GM12878 (cell line): ENCODE results near the gene SETD7. TPM values are rescaled to one million over a fixed set of nuclear protein-coding genes. Genes with fewer than 3 reads are reported as not detected.

Experiments used
- ATAC-seq: fragments of 200-7000 bp; cut with Tn5 transposase; 3 replicates; pipeline ENCODE4 v1.9.1; 2020; ENCODE audit warnings: mild to moderate bottlenecking, moderate library complexity
- BruUV-seq: library from RNA; stranded (reverse); fragments of 400-500 nt; replicated peaks from 2 replicates; lab custom pipeline; 2021; lab: Mats Ljungman, UMichigan
- CTCF ChIA-PET: fragments of 300-600 bp; sonication (Branson Sonifier 250); formaldehyde crosslinking; extraction: SDS; loops from one replicate; lab custom pipeline; 2021; ENCODE audit warnings: inconsistent platforms; lab: Yijun Ruan, JAX
- POLR2A ChIA-PET: fragments of 350-600 bp; formaldehyde crosslinking; extraction: SDS; loops from one replicate; lab custom pipeline; 2021; ENCODE audit warnings: inconsistent platforms; lab: Charles Lee
- RAD21 ChIA-PET: fragments of 300-600 bp; sonication (Branson Sonifier 250); formaldehyde crosslinking; loops from one replicate; lab custom pipeline; 2023; ENCODE audit warnings: antibody characterized with exemption; ENCODE audit not compliant: unreplicated experiment; lab: Charles Lee
- SMC1A ChIA-PET: fragments of 300-600 bp; sonication (Branson Sonifier 250); formaldehyde crosslinking; loops from one replicate; lab custom pipeline; 2023; ENCODE audit not compliant: unreplicated experiment, uncharacterized antibody; lab: Charles Lee
- DNase-seq: peaks from one replicate; pipeline ENCODE4 v3.0.0-alpha.2; 2011; ENCODE audit warnings: low read depth, low spot score
- FAIRE-seq: peaks from 3 replicates; lab custom pipeline; 2011; peaks lifted over from hg19 to GRCh38; lab: Jason Lieb, UNC
- H2AFZ ChIP-seq: 2 replicates; pipeline ENCODE4 v1.6.0; 2011; ENCODE audit warnings: low read depth, low read length, control low read depth; ENCODE audit not compliant: control insufficient read depth
- H3K27ac ChIP-seq: 2 replicates; pipeline ENCODE4 v1.5.1; 2011; ENCODE audit warnings: control low read depth; ENCODE audit not compliant: control insufficient read depth, insufficient read depth
- H3K27me3 ChIP-seq, 2 experiments: replicated peaks in 1 of 2; 2 replicates each; pipeline versions ENCODE4 v1.6.0 to v1.6.1; 2011; ENCODE audit warnings: low read length in 1 of 2; ENCODE audit not compliant: control insufficient read depth in 2 of 2, insufficient read depth in 2 of 2
- H3K36me3 ChIP-seq, 2 experiments: 2 replicates each; pipeline ENCODE4 v1.5.1; 2011; ENCODE audit warnings: low read length in 1 of 2; ENCODE audit not compliant: control insufficient read depth in 2 of 2, insufficient read depth in 2 of 2
- H3K4me1 ChIP-seq: 2 replicates; pipeline ENCODE4 v1.6.1; 2011; ENCODE audit warnings: mild to moderate bottlenecking, low read length, moderate library complexity, mixed read lengths; ENCODE audit not compliant: control insufficient read depth, insufficient read depth
- H3K4me2 ChIP-seq: 2 replicates; pipeline ENCODE4 v1.6.0; 2011; ENCODE audit warnings: control low read depth; ENCODE audit not compliant: control insufficient read depth, insufficient read depth
- H3K4me3 ChIP-seq: fragments of 200-600 bp; sonication (generic); 2 replicates; pipeline ENCODE4 v1.5.1; 2016
- H3K79me2 ChIP-seq: 2 replicates; pipeline ENCODE4 v1.6.0; 2011; ENCODE audit warnings: low read length; ENCODE audit not compliant: control insufficient read depth, insufficient read depth
- H3K9ac ChIP-seq: 2 replicates; pipeline ENCODE4 v1.8.0; 2011; ENCODE audit warnings: low read length, control low read depth, mixed read lengths; ENCODE audit not compliant: control insufficient read depth, insufficient read depth
- H3K9me3 ChIP-seq: replicated peaks from 3 replicates; pipeline ENCODE4 v1.5.1; 2011; ENCODE audit warnings: mild to moderate bottlenecking, low read length; ENCODE audit not compliant: control insufficient read depth, insufficient read depth
- H4K20me1 ChIP-seq: 2 replicates; pipeline ENCODE4 v1.6.0; 2011; ENCODE audit not compliant: control insufficient read depth, insufficient read depth
- ETV6 ChIP-seq, 2 experiments: fragments of 450-650 bp in 1 of 2; IDR thresholded peaks in 1 of 2; conservative IDR thresholded peaks in 1 of 2; 2 replicates each; pipeline ENCODE4 v1.6.1; 2014; ENCODE audit warnings: antibody characterized with exemption in 1 of 2, borderline replicate concordance in 1 of 2, low read depth in 1 of 2, mild to moderate bottlenecking in 1 of 2, moderate library complexity in 1 of 2
- NKRF ChIP-seq: fragments of 450-650 bp; conservative IDR thresholded peaks from 2 replicates; pipeline ENCODE4 v1.6.1; 2017; ENCODE audit warnings: mild to moderate bottlenecking, moderate library complexity
- RCOR1 ChIP-seq: conservative IDR thresholded peaks from 2 replicates; pipeline ENCODE4 v1.6.1; 2012; ENCODE audit warnings: low read depth, low read length, improper control_type of control experiment
- RUNX3 ChIP-seq: IDR thresholded peaks from 2 replicates; pipeline ENCODE4 v1.6.1; 2012; ENCODE audit warnings: low read length, inconsistent platforms
- SKIL ChIP-seq: fragments of 450-650 bp; IDR thresholded peaks from 2 replicates; pipeline ENCODE4 v1.6.1; 2017; ENCODE audit warnings: mild to moderate bottlenecking, low read depth, inconsistent platforms; ENCODE audit not compliant: poor library complexity, severe bottlenecking
- SMARCA5 ChIP-seq: fragments of 450-650 bp; IDR thresholded peaks from 2 replicates; pipeline ENCODE4 v1.6.1; 2017; ENCODE audit warnings: mild to moderate bottlenecking
- WGBS: methylation state at CpG from one replicate; pipeline ENCODE4 v1.1.6; 2016; ENCODE audit warnings: low lambda C conversion rate; ENCODE audit not compliant: insufficient replicate concordance, insufficient coverage; ENCODE audit errors: missing lambda C conversion rate; 5-methylcytosine and 5-hydroxymethylcytosine counted together
- in situ Hi-C: fragments of 300-500 bp; cut with MboI; formaldehyde crosslinking; loops from 9 replicates; pipeline ENCODE4 v1.14.3; 2018; ENCODE audit warnings: mixed read lengths
- intact Hi-C: fragments of 100-400 bp; cut with micrococcal nuclease; formaldehyde crosslinking; loops from one replicate; pipeline ENCODE4 v1.14.2; 2022; ENCODE audit not compliant: unreplicated experiment
- polyA plus RNA-seq, 11 experiments: library from polyadenylated mRNA; depleted of rRNA in 4 of 11; unstranded in 6 of 11; stranded (reverse) in 5 of 11; fragments of >200 nt; fragmentation: Nextera tagmentation in 4 of 11; fragmentation: Illumina TruSeq in 1 of 11; extraction: Ambion mirVana in 4 of 11; extraction: Trizol in 1 of 11; gene quantifications; 1 replicate in 1 of 11; 2 replicates in 10 of 11; pipeline versions ENCODE4 v1.2.1 to v1.2.3, GENCODE V29; 2011 to 2016; ENCODE audit warnings: inconsistent platforms in 2 of 11, missing spikeins in 2 of 11, low read depth in 1 of 11
- total RNA-seq, 4 experiments: library from RNA; depleted of rRNA in 3 of 4; stranded (reverse); fragments of >200 nt in 3 of 4; fragmentation: Illumina TruSeq in 1 of 4; extraction: Trizol in 1 of 4; gene quantifications; 2 replicates each; pipeline versions ENCODE4 v1.2.1 to v1.2.3, GENCODE V29; 2013 to 2021

SETD7 gene
- total and polyA plus RNA-seq, 10 of the 15 experiments (the other 5 are each of a cell fraction or from before 2014, with no cell fraction given): 0.03 to 0.82 (median 0.44) TPM

- intact Hi-C loops: no loop called here
- BruUV-seq: no TSS peak
- SMC1A ChIA-PET: no interaction called here
- peaks cover 48% of the 10 kb centered on the region for H3K4me1 ChIP-seq
- H3K9me3 ChIP-seq: no peaks in the 10 kb centered on the region
- RAD21 ChIA-PET: interaction anchor here (1.3 kb wide), 1 partner anchor 9 kb away, joined by 7 read pairs; no protein-coding TSS in a partner anchor
- no peak for DNase-seq
- peak; percentile 37 for ATAC-seq
- peak overlapping the region; percentile 82 for H3K4me2 ChIP-seq
- H3K9ac ChIP-seq: peak overlapping the region; percentile 14; the same call in 1 of the 2 replicates
- POLR2A ChIA-PET: no interaction called here
- peak overlapping the region; percentile 27; the same call in 1 of the 2 replicates for H3K27ac ChIP-seq
- H3K27me3 ChIP-seq: no peaks in the 10 kb centered on the region
- 39% methylated on average over 4 of the region's 4 CpGs for WGBS
- FAIRE-seq: peak; percentile 52
- CTCF ChIA-PET: no interaction called here
- no peaks in the 10 kb centered on the region for H4K20me1 ChIP-seq
- no peak overlapping the region for H3K4me3 ChIP-seq
- H3K79me2 ChIP-seq: no peaks in the 10 kb centered on the region
- TF ChIP-seq RCOR1: no peak
- no peak for TF ChIP-seq SMARCA5
- TF ChIP-seq NKRF: no peak
- TF ChIP-seq ETV6 (conservative IDR thresholded peaks at IDR 0.05 in 1 of 2, IDR thresholded peaks at IDR 0.05 in 1 of 2; ENCODE audit: borderline replicate concordance in 1 of 2, low read depth in 1 of 2): no peak
- TF ChIP-seq SKIL: no peak
- peak; percentile 38 for TF ChIP-seq RUNX3
- no peaks in the 10 kb centered on the region for H3K36me3 ChIP-seq
- in situ Hi-C loops: no loop called here
- H2AFZ ChIP-seq: 0 out of 2 replicates have a peak overlapping the region, but pooled peaks have one; percentile 6
Measured at GRCh38 chr4:139524062-139524631, 31.9 kb downstream of the SETD7 start.
